H1 (cell line): ENCODE results near the gene GXYLT1.

Experiments
- EP300 ChIP-seq, 2 experiments: IDR thresholded peaks; 1 replicate in 1 of 2; 2 replicates in 1 of 2; pipeline ENCODE4 v1.6.1; 2011 to 2012; ENCODE audit warnings: low read depth in 2 of 2, low read length in 2 of 2, mild to moderate bottlenecking in 2 of 2, borderline replicate concordance in 1 of 2, inconsistent platforms in 1 of 2, moderate library complexity in 1 of 2
- POLR2A ChIP-seq, 2 experiments: IDR thresholded peaks; 1 replicate in 1 of 2; 2 replicates in 1 of 2; pipeline ENCODE4 v1.6.1; 2011; ENCODE audit warnings: low read depth in 2 of 2, low read length in 2 of 2, mild to moderate bottlenecking in 2 of 2; ENCODE audit errors: control extremely low read depth in 1 of 2
- SRF ChIP-seq: IDR thresholded peaks from 2 replicates; pipeline ENCODE4 v1.6.1; 2011; ENCODE audit warnings: mild to moderate bottlenecking, low read depth, low read length, moderate library complexity
- YY1 ChIP-seq: IDR thresholded peaks from 2 replicates; pipeline ENCODE4 v1.6.1; 2011; ENCODE audit warnings: low read depth, mild to moderate bottlenecking, low read length

DNA sequence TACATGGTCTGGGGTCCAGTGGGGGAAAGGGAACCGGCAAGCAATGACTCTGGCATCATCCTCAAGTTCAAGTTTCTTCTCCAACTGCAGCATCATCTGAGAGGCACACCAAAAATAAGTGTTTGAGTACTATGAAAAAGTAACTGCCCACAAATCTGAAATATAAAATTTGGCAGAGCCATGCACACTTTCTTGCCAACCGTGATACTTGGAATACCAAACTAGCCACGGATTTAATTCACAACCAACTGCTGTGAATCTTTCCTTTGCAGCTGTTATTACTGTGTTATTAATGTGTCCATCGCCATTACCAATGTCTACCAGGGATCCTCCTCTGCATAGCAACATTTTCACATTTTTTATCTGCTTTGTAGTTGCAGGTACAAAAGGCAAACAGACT is 74.6 kb downstream of the GXYLT1 start:
- no peak for TF ChIP-seq SRF
- no peak for TF ChIP-seq YY1
- TF ChIP-seq POLR2A (IDR thresholded peaks at IDR 0.05; ENCODE audit: control extremely low read depth in 1 of 2, low read depth in 2 of 2, low read length in 2 of 2) = no peak
- TF ChIP-seq EP300 (IDR thresholded peaks at IDR 0.05; ENCODE audit: borderline replicate concordance in 1 of 2, low read depth in 2 of 2, low read length in 2 of 2) = no peak
